CD4-positive, alpha-beta T cell treated with Interleukin-17A for 1 hour (primary cell): ENCODE measurements around the gene ZNF780A.
A peak's percentile ranks its signal among the peaks of the same experiment; 100 is the strongest.
"Not testable (repeated sequence)": the region's sequence is repeated elsewhere in the genome, so short reads cannot be mapped to it uniquely, and the experiment has no call there.

Experiments used
- DNase-seq: peaks from one replicate; pipeline ENCODE4 v3.0.0-alpha.2; 2020

ZNF780A gene

DNA sequence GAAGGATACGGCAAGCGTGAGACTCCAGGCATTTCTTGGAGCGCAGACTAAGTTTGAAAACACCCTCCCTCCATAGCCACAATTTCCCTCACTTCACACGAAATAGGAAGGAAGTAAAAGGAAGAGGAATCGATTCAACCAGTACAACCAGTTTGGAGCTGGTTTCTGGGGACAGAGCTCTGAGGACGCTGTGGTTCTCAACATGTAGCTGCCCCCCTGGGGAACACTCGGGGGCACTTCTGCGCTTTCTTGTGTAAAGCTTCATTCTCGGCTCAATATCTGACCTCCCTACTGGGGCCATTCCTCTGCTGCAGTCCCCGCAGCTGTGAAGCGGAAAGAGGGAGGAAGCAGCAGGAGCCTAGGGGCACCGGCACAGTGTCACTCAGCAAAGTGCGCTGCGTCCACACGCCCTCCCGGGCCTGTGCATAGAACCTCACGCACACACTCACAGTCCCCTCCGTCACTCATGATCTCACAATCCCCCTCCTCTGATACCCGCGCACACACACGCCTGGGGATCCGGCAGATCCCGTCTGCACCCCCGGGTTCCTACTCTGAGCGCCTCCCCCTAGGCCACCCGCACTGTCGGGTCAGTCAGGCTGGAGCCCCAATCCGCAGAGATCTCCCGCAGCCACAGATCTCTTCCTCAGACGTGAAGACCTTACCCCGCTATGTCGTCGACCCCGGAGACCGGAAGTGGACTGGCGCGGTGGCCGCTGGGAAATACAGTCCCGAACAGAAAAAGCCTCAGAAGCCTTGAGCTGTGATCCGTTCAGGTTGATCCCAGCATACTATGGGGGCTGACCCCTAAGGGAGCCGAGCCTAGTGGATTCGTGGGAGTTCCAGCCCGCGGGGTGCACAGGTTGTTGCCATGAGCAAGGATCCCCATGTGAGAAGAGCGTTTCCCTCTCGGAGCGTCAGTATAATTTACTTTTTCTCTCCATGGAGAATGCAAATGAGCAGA is at the start of gene ZNF780A:
ZNF780A (minus strand) TSS at position 703 of the 964 bp plus-strand sequence. CDS start 6,190 bp downstream, outside the sequence.
- DNase-seq = peak; percentile 80

DNA sequence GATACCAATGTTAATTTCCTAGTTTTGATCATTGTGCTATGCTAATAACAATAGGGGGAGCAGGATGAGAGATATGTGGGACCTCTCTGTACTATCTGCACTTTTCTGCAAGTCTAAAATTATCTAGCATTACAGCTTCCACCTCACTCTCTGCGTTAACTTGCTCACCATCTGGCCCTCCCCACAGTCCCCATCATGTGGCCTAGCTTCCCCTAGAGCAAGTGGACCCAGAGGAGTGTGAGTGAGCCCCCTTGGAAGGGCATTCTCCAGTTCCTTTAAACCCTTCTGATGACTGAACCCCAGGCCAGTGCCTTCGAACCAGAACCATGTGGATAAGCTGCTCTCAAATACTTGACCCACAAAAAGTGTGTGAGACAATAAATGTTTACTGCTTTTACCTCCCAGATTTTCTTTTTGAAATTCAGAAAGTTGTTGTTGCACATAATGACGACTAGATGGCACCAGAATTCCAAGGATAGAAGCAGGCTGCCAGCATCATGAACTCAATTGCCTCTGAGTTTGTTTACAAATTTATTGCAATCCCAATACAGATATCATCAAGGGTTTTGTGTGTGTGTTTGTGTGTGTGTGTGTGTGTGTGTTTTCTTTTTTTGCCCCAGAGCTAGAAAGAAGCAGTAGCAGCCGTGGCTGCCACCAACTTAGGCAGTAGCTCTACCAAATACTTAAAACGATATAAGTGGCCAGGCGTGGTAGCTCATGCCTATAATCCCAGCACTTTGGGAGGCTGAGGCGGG is 49.0 kb upstream of the ZNF780A start:
- peak; percentile 69 for DNase-seq

DNA sequence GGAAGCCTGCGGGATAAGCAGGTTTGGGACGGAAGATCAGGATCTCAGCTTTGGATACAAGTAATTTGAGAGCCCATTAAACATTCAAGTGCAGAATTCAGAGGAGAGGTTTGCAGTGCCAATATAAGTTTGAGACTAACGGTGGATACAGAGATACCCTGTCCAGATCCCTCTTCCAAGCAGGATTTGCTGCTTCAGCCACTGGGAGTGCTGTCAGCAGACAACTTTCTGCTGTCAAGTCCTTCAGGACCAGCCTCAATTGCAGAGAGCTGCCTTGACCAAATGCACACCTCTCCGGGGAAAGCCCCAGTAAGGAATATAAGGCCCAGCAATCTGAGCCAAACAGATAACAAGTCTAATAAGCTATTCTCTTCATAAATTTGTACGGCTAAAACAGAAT is 46.1 kb upstream of the ZNF780A start:
- DNase-seq = no peak

DNA sequence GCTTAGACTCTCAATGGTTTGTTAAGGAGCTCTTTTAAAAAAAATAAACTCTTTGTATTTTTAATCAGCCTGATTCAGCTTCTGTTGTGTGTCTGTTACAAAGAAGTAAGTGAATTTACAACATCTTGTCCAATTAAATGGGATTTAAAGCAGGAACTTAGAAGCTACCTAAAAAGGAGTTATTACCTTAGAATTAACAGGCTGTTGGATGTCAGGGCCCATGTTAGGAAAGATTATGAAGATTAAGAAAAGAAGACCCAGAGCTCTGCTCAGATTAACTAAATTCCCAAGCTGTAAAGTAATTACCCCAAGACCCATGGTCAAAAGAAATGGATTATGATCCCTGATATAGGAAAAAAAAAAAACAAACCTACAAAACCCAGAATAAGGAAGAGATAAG is 44.1 kb upstream of the ZNF780A start:
- no peak for DNase-seq

DNA sequence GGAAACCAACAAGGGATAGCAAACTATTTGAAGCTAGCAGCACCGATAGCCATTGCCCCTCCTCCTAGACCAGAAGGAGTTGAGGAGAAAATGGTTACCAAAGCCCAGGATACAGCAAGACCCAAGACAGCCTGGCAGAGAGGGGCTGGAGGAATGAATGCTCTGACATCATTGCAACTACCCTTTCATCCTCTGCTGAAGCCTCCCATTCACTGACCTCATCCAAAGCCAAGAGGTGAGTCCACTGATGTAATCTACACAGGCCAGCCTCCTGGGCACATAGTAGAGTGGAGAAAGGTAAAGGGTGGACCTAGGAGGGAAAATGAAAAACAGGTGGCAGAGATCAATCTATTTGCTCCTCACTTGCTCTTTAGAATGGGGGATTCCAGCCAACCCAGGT is 42.7 kb upstream of the ZNF780A start:
- DNase-seq = no peak

DNA sequence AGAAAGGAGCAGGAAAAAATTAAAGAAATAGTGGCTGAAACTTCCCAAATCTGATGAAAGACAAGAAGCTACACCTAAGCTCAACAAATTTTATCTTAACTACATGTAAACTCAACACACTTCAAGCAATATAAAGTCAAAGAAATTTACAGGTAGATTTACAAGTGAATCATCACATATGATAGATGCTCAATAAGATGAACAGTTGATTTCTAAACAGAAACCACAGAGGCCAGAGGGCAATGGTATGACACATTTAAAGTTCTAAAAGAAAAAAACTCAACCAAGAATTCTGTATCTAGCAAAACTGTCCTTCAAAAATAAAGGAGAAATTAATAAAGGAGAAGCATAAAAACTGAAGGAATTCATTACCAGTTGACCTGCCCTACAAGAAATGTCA is 39.3 kb upstream of the ZNF780A start:
- DNase-seq = no peak

DNA sequence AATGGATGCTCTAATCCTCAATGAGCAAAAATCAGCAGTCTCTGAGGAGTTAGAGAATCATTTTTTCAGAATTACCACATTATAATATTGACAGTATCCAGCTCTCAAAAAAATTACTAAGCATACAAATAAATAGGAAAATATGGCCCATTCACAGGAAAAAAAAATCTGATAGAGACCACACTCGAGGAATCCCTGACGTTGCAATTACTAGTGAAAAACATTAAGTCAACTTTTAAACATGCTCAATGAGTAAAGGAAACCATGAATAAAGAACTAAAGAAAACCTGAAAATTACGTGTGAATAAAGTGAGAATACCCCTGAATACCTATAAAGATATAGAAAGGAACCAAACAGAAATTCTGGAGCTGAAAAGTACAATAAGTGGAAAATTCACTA is 38.7 kb upstream of the ZNF780A start:
- DNase-seq = no peak

DNA sequence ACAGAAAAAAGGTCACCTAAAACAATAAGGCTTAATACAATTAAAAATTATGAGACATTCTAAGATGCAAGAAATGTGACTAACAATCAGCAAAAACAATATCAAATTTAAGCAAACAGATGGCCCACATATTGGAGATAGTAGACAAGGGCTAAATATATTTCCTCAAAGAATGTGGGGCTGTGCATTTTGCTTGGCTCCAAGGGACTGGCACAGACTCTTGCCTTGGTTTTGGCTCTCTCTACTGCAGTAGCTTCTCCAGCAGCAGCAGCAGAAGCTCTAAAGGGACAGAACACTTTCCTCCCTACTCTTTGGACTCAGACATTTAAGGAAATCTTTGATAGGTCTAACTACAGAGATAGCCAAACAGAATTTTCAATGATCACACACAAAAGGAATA is 38.2 kb upstream of the ZNF780A start:
- DNase-seq = no peak

DNA sequence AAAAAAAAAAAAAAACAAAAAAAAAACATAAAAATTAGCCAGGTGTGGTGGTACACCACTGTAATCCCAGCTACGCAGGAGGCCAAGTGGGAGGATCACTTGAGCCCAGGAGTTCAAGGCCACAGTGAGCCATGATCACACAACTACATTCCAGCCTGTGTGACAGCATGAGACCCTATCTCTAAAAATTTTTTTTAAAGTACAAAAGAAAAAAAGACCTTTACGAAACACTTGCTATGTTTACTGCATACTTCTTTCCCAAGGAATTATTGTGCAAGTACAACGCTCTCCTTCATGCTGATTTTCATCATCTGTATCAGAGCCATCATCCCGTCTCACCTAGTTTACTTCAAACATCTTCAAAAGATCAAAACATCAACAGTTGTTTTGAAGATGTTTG is 28.6 kb upstream of the ZNF780A start:
- DNase-seq = no peak

DNA sequence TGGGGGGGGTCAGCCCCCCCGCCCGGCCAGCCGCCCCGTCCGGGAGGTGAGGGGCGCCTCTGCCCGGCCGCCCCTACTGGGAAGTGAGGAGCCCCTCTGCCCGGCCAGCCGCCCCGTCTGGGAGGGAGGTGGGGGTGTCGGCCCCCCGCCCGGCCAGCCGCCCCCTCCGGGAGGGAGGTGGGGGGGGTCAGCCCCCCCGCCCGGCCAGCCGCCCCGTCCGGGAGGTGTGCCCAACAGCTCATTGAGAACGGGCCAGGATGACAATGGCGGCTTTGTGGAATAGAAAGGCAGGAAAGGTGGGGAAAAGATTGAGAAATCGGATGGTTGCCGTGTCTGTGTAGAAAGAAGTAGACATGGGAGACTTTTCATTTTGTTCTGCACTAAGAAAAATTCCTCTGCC is 27.9 kb upstream of the ZNF780A start:
- not testable (repeated sequence) for DNase-seq

DNA sequence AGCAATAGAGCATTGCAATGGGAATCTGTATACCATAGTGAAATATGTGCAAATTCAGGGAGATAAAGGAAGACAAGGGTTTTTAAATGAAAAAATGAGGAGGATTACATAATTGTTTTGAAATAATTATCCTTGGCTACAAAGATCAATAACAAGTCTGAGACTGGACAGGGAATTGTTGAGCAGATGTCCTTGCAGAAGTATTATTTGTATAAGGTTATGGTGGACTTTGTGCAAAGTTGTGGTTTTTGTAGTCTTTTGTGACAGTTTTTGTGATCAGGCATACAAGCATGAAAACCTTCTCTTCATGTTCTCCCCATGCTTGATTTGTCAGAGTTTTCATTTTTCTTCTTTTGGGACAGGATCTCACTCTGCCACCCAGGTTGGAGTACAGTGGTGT is 25.3 kb upstream of the ZNF780A start:
- DNase-seq = no peak

DNA sequence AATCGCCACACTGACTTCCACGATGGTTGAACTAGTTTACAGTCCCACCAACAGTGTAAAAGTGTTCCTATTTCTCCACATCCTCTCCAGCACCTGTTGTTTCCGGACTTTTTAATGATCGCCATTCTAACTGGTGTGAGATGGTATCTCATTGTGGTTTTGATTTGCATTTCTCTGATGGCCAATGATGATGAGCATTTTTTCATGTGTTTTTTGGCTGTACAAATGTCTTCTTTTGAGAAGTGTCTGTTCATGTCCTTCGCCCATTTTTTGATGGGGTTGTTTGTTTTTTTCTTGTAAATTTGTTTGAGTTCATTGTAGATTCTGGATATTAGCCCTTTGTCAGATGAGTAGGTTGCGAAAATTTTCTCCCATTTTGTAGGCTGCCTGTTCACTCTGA is 23.4 kb upstream of the ZNF780A start:
- not testable (repeated sequence) for DNase-seq

DNA sequence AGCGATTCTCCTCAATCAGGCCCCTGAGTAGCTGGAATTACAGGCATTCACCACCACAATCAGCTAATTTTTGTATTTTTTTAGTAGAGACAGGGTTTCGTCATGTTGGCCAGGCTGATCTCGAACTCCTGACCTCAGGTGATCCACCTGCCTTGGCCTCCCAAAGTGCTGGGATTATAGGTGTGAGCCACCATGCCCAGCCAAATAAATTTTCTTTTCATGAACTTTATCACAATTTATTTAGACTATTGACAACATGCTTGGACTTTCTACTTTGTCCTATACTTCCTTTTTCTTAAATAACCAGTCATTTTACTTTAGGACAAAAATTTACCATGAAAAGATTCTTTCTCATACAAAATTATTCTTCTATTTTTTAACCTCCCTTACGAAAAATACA is 21.5 kb upstream of the ZNF780A start:
- DNase-seq = not testable (repeated sequence)

DNA sequence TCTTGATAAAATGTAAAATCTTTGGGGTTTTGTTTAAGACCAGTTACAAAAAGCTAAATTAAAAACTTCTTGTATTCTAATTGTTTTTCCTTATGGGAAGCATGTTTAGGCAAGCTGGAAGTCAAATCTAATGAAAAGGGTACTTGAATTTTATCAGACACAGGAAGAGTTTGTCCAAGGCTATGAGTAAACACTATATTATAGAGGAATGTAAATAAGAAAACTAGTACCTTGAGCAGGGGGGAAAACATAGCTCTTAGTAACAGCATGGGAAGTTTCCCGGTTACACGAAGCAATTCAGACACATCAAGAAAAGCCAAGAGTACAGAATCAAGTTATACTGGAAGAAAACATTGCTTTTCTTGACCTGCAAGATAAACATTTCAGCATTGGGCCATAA is 19.8 kb upstream of the ZNF780A start:
- no peak for DNase-seq

DNA sequence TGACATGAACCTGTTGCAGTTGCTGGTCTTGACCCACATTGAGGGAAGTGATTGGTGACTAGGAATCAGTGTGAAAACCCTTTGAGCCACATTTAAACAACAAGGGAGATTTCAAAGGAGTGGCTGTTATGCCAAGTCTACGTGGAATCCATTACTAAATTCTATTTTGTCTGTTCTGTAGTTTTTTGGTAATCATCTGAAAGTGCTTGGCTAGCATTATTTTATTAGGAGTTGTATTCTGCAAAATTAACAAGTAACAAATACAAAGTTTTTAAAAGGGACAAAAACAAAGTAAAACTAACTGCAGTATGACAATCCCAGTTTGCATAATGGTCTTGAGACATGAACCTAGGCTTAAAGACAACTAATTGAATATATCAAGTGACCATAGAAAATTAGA is 14.0 kb upstream of the ZNF780A start:
- no peak for DNase-seq

DNA sequence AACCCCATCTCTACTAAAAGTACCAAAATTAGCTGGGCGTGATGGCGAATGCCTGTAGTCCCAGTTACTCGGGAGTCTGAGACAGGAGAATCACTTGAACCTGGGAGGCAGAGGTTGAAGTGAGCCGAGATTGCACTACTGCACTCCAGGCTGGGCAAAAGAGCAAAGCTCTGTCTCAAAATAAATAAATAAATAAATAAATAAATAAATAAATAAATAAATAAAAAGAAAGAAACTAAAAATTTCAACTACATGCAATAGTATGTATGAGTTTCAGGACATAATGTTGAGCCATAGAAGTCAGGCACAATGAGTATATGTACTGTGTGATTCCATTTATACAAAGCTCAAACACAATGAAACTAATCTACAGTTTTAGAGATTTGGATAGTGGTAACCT is 12.9 kb upstream of the ZNF780A start:
- no peak for DNase-seq

DNA sequence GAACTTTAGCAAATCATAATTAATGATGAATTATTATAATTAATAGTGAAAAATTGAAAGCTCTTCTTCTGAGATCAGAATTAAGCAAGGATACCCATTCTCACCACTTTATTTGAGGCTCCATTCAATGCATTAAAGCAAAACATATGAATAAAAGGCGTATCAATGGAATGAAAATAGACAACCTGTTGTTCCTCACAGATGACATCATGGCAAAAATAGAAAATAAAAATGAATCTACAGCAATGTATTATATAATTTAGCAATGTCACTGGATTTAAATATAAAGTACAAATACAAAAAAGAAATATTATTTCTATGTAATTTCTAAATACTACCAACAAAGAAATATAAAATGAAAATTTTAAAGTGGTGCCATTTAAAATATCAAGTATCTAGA is 11.1 kb upstream of the ZNF780A start:
- DNase-seq = no peak

DNA sequence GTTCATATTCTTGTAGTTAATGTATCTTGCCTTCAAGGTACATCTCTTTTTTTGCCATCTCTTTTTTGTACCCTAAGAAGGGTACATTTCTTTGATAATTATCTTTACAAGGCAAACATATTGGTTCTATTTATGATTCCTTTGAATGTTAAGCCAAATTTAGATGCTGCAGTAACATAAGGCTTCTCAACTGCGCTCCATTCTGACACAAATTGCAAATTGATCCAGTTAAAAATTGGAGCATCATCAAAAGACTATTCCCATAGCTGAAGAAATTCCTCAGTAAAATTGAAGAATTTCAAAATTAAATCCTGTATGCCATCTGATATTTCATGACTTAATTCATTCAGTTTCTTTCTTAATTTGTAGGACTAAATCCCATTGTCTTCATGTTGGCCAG is 2.7 kb upstream of the ZNF780A start:
- DNase-seq = no peak

DNA sequence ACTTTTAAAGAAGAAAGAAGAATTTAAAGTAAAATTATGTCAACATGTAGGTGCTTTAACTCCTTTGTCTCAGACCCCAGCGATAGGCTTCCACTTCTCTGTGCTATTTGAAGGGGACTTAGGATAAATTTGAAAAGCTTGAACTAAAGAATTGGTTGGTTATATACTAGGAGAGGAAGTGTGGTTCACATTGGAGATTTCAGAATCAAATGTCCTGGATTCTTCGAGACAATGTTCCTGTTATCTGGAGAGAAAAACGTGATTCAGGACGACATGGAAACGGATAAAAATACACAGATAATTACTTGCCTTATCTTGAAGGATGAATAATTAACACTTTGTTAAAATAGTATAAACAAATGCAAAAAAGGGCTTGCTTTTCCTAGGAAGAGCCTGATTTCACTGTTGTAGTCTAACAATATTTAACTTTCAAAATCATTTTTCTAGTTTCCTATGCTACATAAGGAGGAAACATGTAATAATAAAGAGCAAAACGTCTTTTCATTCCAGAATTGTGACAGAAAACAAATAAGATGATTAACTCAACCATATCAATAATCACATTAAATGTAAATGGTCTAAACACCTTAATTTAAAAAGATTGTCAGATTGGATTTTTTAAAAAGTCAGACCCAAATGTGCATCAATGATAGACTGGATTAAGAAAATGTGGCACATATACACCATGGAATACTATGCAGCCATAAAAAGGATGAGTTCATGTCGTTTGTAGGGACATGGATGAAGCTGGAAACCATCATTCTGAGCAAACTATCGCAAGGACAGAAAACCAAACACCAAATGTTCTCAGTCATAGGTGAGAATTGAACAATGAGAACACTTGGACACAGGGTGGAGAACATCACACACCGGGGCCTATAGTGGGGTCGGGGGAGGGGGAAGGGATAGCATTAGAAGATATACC is 724 bp upstream of the ZNF780A start:
- DNase-seq = no peak

DNA sequence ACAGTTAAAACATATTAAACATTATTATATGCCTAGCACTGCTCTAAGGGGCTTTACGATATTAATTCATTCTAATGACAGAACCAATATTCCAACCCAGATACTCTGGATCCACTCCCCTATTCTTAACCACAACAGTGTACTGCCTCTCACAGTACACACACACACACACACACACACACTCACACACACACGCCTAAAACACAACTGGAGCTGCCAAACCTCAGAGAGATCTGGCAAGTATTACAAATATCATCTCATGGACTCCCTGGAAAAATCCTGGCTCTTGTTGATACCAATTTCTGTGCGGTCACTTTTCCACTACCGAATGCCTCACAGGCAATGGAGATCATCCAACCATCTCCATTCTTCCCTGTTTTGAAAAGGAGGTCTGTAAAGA is 1.3 kb downstream of the ZNF780A start:
- DNase-seq = peak; percentile 19

DNA sequence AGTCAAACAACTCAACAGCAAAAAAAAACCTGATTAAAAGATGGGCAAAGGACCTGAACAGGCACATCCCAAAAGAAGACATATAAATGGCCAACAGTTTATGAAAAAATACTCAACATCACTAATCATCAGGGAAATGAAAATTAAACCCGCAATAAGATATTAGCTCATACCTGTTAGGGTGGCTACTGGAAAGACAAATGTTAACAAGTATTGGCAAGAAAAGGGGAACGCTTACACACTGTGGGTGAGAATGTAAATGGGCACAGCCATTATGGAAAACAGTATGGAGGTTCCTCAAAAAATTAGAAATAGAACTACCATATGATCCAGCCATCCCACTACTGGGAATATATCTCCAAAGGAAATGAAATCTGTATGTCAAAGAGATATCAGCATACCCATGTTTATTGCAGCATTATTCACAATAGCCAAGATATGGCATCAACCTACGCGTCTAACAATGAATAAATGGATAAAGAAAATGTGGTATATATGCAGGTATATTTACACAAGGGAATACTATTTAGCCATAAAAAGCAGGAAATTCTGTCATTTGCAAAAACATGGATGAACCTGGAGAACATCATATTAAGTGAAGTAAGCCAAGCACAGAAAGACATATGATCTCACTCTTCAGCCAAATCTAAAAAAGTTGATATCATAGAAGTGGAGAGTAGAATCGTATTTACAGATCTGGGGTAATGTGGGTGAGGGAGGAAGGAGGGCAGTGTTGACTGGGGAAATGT is 2.3 kb downstream of the ZNF780A start:
- no peak for DNase-seq

DNA sequence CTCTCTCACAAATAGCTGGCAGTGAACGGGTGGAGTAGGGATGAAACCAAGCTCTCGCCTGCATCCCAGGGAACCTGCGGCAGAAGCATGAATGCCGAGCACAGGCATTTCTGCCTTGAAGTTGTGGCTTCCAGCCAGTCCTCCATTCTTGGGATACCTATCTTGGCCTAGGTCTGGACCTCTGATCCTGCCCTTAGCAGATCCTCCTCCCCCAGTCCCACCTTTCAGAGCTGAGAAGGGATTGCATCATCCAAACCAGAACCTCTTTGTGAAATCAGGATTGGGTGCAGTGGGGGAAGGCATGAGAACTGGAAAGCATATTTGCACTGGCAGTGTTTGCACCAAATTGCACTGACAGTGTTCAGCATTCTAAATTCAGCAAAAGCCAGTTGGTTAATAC is 5.8 kb downstream of the ZNF780A start:
- DNase-seq = no peak
